Glomerular visceral epithelial cell (primary cell): ENCODE results near the gene SEC14L3.

ENCODE experiments used
- DNase-seq: peaks from one replicate; pipeline ENCODE4 v3.0.0-alpha.2; 2016; ENCODE audit errors: extremely low spot score

Gene SEC14L3

GRCh38 chr22:30423301-30423958, 48.4 kb downstream of the SEC14L3 start:
- peak; percentile 70 for DNase-seq

- DNase-seq, result peak; percentile 88
Observed at GRCh38 chr22:30422481-30423300, 49.1 kb downstream of the SEC14L3 start.

GRCh38 chr22:30421695-30422480, 49.9 kb downstream of the SEC14L3 start:
- DNase-seq, result no peak

- DNase-seq, result peak; percentile 45
Observed at GRCh38 chr22:30420347-30421125, 51.3 kb downstream of the SEC14L3 start.

- no peak for DNase-seq
Observed at GRCh38 chr22:30416837-30417236, 55.0 kb downstream of the SEC14L3 start.

- DNase-seq, result no peak
Observed at GRCh38 chr22:30416403-30416802, 55.4 kb downstream of the SEC14L3 start.

GRCh38 chr22:30414525-30415047, 57.2 kb downstream of the SEC14L3 start:
- DNase-seq, result no peak

- DNase-seq, result no peak
Observed at GRCh38 chr22:30413745-30414524, 57.9 kb downstream of the SEC14L3 start.

- no peak for DNase-seq
Observed at GRCh38 chr22:30413001-30413400, 58.8 kb downstream of the SEC14L3 start.

GRCh38 chr22:30411780-30412179, 60.0 kb downstream of the SEC14L3 start:
- DNase-seq, result no peak
